ENCODE data around the gene MYO1E. TPM values are rescaled to one million over a fixed set of nuclear protein-coding genes. Genes with fewer than 3 reads are reported as not detected.

MYO1E gene
- total and polyA plus RNA-seq, 2 of the 8 experiments (the other 6 are each of a cell fraction or from before 2014, with no cell fraction given): 19.6 to 142 TPM

DNA sequence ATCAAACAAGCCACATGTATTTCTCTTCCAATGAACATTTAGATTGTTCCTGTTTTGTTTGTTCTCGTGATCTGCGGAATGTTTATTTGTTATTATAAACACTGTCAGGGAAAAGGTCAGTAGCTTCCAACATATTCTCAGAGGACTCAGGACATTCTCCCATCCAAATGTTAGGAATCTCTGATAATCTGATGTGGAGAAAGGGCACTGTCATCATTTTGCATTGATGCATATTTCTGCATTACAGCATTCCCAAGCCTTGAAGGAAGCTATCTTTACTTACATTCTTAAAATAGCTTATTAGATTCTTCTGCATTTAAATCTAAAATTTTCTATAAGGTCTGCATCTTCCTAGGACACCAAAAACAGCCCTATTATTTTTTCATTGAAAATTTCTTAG, 10.3 kb downstream of the MYO1E start (continued):
- TF ChIP-seq, protein P1, sequence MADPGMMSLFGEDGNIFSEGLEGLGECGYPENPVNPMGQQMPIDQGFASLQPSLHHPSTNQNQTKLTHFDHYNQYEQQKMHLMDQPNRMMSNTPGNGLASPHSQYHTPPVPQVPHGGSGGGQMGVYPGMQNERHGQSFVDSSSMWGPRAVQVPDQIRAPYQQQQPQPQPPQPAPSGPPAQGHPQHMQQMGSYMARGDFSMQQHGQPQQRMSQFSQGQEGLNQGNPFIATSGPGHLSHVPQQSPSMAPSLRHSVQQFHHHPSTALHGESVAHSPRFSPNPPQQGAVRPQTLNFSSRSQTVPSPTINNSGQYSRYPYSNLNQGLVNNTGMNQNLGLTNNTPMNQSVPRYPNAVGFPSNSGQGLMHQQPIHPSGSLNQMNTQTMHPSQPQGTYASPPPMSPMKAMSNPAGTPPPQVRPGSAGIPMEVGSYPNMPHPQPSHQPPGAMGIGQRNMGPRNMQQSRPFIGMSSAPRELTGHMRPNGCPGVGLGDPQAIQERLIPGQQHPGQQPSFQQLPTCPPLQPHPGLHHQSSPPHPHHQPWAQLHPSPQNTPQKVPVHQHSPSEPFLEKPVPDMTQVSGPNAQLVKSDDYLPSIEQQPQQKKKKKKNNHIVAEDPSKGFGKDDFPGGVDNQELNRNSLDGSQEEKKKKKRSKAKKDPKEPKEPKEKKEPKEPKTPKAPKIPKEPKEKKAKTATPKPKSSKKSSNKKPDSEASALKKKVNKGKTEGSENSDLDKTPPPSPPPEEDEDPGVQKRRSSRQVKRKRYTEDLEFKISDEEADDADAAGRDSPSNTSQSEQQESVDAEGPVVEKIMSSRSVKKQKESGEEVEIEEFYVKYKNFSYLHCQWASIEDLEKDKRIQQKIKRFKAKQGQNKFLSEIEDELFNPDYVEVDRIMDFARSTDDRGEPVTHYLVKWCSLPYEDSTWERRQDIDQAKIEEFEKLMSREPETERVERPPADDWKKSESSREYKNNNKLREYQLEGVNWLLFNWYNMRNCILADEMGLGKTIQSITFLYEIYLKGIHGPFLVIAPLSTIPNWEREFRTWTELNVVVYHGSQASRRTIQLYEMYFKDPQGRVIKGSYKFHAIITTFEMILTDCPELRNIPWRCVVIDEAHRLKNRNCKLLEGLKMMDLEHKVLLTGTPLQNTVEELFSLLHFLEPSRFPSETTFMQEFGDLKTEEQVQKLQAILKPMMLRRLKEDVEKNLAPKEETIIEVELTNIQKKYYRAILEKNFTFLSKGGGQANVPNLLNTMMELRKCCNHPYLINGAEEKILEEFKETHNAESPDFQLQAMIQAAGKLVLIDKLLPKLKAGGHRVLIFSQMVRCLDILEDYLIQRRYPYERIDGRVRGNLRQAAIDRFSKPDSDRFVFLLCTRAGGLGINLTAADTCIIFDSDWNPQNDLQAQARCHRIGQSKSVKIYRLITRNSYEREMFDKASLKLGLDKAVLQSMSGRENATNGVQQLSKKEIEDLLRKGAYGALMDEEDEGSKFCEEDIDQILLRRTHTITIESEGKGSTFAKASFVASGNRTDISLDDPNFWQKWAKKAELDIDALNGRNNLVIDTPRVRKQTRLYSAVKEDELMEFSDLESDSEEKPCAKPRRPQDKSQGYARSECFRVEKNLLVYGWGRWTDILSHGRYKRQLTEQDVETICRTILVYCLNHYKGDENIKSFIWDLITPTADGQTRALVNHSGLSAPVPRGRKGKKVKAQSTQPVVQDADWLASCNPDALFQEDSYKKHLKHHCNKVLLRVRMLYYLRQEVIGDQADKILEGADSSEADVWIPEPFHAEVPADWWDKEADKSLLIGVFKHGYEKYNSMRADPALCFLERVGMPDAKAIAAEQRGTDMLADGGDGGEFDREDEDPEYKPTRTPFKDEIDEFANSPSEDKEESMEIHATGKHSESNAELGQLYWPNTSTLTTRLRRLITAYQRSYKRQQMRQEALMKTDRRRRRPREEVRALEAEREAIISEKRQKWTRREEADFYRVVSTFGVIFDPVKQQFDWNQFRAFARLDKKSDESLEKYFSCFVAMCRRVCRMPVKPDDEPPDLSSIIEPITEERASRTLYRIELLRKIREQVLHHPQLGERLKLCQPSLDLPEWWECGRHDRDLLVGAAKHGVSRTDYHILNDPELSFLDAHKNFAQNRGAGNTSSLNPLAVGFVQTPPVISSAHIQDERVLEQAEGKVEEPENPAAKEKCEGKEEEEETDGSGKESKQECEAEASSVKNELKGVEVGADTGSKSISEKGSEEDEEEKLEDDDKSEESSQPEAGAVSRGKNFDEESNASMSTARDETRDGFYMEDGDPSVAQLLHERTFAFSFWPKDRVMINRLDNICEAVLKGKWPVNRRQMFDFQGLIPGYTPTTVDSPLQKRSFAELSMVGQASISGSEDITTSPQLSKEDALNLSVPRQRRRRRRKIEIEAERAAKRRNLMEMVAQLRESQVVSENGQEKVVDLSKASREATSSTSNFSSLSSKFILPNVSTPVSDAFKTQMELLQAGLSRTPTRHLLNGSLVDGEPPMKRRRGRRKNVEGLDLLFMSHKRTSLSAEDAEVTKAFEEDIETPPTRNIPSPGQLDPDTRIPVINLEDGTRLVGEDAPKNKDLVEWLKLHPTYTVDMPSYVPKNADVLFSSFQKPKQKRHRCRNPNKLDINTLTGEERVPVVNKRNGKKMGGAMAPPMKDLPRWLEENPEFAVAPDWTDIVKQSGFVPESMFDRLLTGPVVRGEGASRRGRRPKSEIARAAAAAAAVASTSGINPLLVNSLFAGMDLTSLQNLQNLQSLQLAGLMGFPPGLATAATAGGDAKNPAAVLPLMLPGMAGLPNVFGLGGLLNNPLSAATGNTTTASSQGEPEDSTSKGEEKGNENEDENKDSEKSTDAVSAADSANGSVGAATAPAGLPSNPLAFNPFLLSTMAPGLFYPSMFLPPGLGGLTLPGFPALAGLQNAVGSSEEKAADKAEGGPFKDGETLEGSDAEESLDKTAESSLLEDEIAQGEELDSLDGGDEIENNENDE (IDR thresholded peaks at IDR 0.05; ENCODE audit: insufficient replicate concordance, low read length): no peak
- TF ChIP-seq CEBPB (IDR thresholded peaks at IDR 0.05; ENCODE audit: low read depth, low read length): no peak
- TF ChIP-seq, protein P2, sequence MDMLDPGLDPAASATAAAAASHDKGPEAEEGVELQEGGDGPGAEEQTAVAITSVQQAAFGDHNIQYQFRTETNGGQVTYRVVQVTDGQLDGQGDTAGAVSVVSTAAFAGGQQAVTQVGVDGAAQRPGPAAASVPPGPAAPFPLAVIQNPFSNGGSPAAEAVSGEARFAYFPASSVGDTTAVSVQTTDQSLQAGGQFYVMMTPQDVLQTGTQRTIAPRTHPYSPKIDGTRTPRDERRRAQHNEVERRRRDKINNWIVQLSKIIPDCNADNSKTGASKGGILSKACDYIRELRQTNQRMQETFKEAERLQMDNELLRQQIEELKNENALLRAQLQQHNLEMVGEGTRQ (IDR thresholded peaks at IDR 0.05; ENCODE audit: low read length): no peak
- TF ChIP-seq NRF1 (IDR thresholded peaks at IDR 0.05; ENCODE audit: low read depth, low read length): no peak
- no peak for TF ChIP-seq GABPA (IDR thresholded peaks at IDR 0.05; ENCODE audit: borderline replicate concordance, insufficient read depth, low read length)
- TF ChIP-seq YY1 (IDR thresholded peaks at IDR 0.05; ENCODE audit: low read depth, low read length): no peak
- TF ChIP-seq SAP30 (IDR thresholded peaks at IDR 0.05; ENCODE audit: insufficient read depth, insufficient replicate concordance, low read length): no peak
- TF ChIP-seq BACH1 (IDR thresholded peaks at IDR 0.05; ENCODE audit: low read length): no peak
- TF ChIP-seq, protein P3, sequence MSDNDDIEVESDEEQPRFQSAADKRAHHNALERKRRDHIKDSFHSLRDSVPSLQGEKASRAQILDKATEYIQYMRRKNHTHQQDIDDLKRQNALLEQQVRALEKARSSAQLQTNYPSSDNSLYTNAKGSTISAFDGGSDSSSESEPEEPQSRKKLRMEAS (IDR thresholded peaks at IDR 0.05): no peak
- no peak for TF ChIP-seq CHD1 (IDR thresholded peaks at IDR 0.05; ENCODE audit: low read depth, low read length)
- TF ChIP-seq TBP (IDR thresholded peaks at IDR 0.05; ENCODE audit: low read depth, low read length): no peak
